ENCODE measurements around the gene UEVLD. TPM values are rescaled to one million over a fixed set of nuclear protein-coding genes. Genes with fewer than 3 reads are reported as not detected.

Gene UEVLD
- total RNA-seq, 1 experiment from 2014 or later = 26.7 TPM

GRCh38 chr11:18624161-18624560 is 35.6 kb upstream of the UEVLD start:
- no peaks in the 10 kb centered on the region for H3K36me3 ChIP-seq (ENCODE audit: control insufficient read depth, insufficient read depth, low read length)
- no peak for DNase-seq (ENCODE audit: low read depth, low spot score)
- in situ Hi-C loops (cut with HindIII; ENCODE audit: low pct_unique_long_range_greater_than_20kb, low sequenced_read_pairs) (no loop called here), intact Hi-C loops (cut with micrococcal nuclease; ENCODE audit: unreplicated experiment) (no loop called here)
- CTCF ChIA-PET = no interaction called here
- H3K4me3 ChIP-seq (ENCODE audit: low read depth in 2 of 2, low read length in 2 of 2) = no peak overlapping the region
- H3K27ac ChIP-seq (ENCODE audit: low read length) = no peak overlapping the region
- no peak for TF ChIP-seq POLR2AphosphoS5 (IDR thresholded peaks at IDR 0.05; ENCODE audit: low read depth, low read length)
- TF ChIP-seq, protein P1, sequence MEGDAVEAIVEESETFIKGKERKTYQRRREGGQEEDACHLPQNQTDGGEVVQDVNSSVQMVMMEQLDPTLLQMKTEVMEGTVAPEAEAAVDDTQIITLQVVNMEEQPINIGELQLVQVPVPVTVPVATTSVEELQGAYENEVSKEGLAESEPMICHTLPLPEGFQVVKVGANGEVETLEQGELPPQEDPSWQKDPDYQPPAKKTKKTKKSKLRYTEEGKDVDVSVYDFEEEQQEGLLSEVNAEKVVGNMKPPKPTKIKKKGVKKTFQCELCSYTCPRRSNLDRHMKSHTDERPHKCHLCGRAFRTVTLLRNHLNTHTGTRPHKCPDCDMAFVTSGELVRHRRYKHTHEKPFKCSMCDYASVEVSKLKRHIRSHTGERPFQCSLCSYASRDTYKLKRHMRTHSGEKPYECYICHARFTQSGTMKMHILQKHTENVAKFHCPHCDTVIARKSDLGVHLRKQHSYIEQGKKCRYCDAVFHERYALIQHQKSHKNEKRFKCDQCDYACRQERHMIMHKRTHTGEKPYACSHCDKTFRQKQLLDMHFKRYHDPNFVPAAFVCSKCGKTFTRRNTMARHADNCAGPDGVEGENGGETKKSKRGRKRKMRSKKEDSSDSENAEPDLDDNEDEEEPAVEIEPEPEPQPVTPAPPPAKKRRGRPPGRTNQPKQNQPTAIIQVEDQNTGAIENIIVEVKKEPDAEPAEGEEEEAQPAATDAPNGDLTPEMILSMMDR (IDR thresholded peaks at IDR 0.05) = no peak
- TF ChIP-seq SIN3A (IDR thresholded peaks at IDR 0.05; ENCODE audit: borderline replicate concordance, insufficient read depth, low read depth, low read length) = no peak
- no peak for TF ChIP-seq TCF7L2 (IDR thresholded peaks at IDR 0.05; ENCODE audit: low read depth, low read length)
- TF ChIP-seq, protein P2, sequence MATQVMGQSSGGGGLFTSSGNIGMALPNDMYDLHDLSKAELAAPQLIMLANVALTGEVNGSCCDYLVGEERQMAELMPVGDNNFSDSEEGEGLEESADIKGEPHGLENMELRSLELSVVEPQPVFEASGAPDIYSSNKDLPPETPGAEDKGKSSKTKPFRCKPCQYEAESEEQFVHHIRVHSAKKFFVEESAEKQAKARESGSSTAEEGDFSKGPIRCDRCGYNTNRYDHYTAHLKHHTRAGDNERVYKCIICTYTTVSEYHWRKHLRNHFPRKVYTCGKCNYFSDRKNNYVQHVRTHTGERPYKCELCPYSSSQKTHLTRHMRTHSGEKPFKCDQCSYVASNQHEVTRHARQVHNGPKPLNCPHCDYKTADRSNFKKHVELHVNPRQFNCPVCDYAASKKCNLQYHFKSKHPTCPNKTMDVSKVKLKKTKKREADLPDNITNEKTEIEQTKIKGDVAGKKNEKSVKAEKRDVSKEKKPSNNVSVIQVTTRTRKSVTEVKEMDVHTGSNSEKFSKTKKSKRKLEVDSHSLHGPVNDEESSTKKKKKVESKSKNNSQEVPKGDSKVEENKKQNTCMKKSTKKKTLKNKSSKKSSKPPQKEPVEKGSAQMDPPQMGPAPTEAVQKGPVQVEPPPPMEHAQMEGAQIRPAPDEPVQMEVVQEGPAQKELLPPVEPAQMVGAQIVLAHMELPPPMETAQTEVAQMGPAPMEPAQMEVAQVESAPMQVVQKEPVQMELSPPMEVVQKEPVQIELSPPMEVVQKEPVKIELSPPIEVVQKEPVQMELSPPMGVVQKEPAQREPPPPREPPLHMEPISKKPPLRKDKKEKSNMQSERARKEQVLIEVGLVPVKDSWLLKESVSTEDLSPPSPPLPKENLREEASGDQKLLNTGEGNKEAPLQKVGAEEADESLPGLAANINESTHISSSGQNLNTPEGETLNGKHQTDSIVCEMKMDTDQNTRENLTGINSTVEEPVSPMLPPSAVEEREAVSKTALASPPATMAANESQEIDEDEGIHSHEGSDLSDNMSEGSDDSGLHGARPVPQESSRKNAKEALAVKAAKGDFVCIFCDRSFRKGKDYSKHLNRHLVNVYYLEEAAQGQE (IDR thresholded peaks at IDR 0.05; ENCODE audit: insufficient read depth in 1 of 2, low read depth in 2 of 2, low read length in 1 of 2) = no peak
- no TSS peak for BruUV-seq (replicated peaks)
- no peaks in the 10 kb centered on the region for H3K27me3 ChIP-seq (ENCODE audit: control insufficient read depth, insufficient read depth, low read length)
- no peak for ATAC-seq
- H3K9me3 ChIP-seq (ENCODE audit: control insufficient read depth, insufficient read depth, low read depth, low read length) = no peaks in the 10 kb centered on the region
- no peaks in the 10 kb centered on the region for H3K4me1 ChIP-seq (ENCODE audit: control insufficient read depth, insufficient read depth, low read length)
- POLR2A ChIA-PET = no interaction called here

GRCh38 chr11:18623707-18624106 is 35.2 kb upstream of the UEVLD start:
- BruUV-seq (replicated peaks) = no TSS peak
- ATAC-seq (no peak), DNase-seq (ENCODE audit: low read depth, low spot score) (no peak)
- intact Hi-C loops (cut with micrococcal nuclease; ENCODE audit: unreplicated experiment) = no loop called here
- H3K4me1 ChIP-seq (ENCODE audit: control insufficient read depth, insufficient read depth, low read length) = no peaks in the 10 kb centered on the region
- TF ChIP-seq, protein P1 (IDR thresholded peaks at IDR 0.05) = no peak
- H3K27me3 ChIP-seq (ENCODE audit: control insufficient read depth, insufficient read depth, low read length) = no peaks in the 10 kb centered on the region
- no peak overlapping the region for H3K4me3 ChIP-seq (ENCODE audit: low read depth in 2 of 2, low read length in 2 of 2)
- ChIA-PET CTCF (no interaction called here), POLR2A (no interaction called here)
- H3K36me3 ChIP-seq (ENCODE audit: control insufficient read depth, insufficient read depth, low read length) = no peaks in the 10 kb centered on the region
- in situ Hi-C loops (cut with HindIII; ENCODE audit: low pct_unique_long_range_greater_than_20kb, low sequenced_read_pairs) = no loop called here
- no peaks in the 10 kb centered on the region for H3K9me3 ChIP-seq (ENCODE audit: control insufficient read depth, insufficient read depth, low read depth, low read length)
- no peak overlapping the region for H3K27ac ChIP-seq (ENCODE audit: low read length)

Measured in Panc1 (cell line).